Measurements from ENCODE around the gene EFEMP2.

EFEMP2 gene

GRCh38 chr11:65872586-65873317 lies at the start of gene EFEMP2:
Gene EFEMP2, minus strand, starts transcription at chr11:65872800. Its CDS starts 446 bp downstream, at chr11:65872354.
- no peak for DNase-seq

DNA sequence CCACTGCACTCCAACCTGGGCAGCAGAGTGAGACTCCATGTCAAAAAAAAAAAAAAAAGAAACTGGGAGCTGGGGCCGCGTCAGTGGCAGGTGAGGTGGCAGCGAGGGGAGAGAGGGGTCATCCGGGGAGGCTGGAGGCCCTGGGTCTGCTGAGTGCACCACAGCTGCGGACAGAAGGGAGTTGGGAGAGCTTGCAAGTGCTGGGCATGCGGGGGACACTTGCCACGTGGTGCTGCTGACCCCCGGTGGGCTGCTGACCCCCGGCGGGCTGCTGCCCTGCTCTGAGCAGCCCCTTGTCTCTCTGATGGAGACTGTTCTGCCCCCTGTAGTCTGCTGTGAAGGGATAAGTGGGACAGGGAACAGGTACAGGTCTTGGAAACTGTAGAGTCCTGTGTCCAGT lies 49.3 kb upstream of the EFEMP2 start:
- DNase-seq: no peak

DNA sequence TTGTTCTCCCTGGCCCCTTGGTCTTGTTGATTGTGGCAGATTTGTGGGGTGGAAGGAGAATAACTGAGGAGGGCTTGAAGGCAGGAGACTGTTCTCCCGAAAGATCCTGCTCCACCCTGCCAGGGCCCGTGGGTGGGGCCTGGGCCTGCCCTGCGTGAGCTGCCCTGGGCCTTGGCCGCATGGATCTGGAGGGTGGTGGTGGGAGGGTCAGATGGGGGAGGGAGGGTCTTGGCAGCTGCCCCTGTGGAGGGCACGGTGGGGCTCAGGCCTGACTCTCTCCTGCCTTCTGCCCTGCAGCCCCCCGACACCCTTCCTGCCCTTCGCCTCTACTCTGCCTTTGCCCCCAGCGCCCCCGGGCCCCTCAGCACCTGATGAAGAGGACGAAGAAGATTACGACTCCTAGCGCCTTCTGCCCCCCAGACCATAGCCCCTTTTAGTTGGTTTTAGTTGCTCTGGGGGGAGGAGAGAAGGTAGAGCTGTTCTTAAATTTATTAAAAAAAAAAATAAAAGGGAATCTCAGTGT lies 48.5 kb upstream of the EFEMP2 start:
- DNase-seq: no peak

DNA sequence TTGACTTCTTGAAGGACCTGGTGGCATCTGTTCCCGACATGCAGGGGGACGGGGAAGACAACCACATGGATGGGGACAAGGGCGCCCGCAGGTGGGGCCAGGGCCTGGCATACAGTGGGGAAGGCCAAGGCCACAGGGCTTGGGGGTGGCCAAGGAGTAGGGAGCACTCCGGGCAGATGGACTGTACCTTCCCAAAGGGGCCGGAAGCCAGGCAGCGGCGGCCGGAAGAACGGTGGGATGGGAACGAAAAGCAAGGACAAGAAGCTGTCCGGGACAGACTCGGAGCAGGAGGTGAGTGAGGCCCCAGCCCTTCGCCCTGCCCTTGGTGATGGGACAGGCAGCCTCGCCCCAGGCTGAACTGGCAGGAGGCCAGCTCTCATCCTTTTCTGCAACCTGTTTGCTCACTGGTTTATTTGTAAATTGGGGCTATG lies 47.8 kb upstream of the EFEMP2 start:
- DNase-seq: no peak

- peak; percentile 49 for DNase-seq
These were observed 47.2 kb upstream of the EFEMP2 start for GRCh38 chr11:65919573-65920371.

- DNase-seq: peak; percentile 99
These were observed 46.6 kb upstream of the EFEMP2 start, which contains the start of gene DRAP1 for GRCh38 chr11:65919141-65919572. Gene DRAP1, plus strand, starts transcription at chr11:65919426. Its CDS starts 76 bp downstream, at chr11:65919502.

DNA sequence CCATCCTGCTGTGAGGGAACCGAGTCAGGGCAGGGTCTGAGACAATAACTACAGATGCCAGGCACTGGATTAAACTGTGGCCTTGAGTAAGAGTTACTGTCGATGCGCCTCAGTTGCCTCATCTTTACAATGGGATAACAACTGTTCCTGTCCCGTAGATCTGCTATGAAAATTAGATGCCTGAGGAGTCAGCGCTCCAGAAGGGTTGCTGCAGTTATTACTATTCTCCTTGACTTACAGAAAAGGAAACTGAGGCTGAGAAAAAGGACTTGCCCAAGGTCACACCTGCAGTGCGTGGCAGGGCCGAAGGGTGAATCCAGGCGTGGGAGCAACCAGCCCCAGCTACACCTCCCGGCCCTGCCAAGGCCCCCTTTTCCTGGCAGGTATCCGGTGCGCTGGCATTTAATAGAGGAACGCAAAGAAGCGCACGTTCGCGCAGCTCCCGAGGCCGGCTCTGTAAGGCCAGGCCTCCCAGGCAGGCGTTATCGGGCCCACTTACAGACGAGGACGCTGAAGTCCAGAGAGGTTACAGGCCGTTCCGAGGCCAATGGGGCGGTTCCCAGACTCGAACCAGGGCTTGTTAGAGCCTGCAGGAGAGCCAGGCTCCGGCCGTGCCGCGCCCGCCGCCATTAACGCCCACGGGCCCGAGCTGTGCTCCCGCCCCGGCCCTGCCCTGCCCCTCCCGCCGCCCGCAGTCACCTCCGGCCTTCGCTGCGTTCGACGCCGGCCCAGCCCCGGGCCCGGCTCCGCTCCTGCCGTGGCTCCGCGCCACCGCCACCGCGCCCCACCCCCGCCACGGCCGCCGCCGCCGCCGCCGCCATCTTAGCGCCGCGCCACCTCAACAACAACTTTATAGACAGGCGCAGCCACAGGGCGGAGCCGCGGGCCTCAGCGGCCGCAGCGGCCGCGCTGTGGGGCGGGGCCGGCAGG lies 45.9 kb upstream of the EFEMP2 start, which contains the start of gene C11orf68:
TSS of gene C11orf68 (minus strand) at position 852 of the 930 bp plus-strand sequence. CDS start at position 821, 31 bp downstream.
- DNase-seq: no peak

GRCh38 chr11:65917434-65918210 lies 45.0 kb upstream of the EFEMP2 start:
- DNase-seq: no peak

- no peak for DNase-seq
These were observed 44.5 kb upstream of the EFEMP2 start for GRCh38 chr11:65917077-65917433.

GRCh38 chr11:65916391-65916790 lies 43.8 kb upstream of the EFEMP2 start:
- no peak for DNase-seq

DNA sequence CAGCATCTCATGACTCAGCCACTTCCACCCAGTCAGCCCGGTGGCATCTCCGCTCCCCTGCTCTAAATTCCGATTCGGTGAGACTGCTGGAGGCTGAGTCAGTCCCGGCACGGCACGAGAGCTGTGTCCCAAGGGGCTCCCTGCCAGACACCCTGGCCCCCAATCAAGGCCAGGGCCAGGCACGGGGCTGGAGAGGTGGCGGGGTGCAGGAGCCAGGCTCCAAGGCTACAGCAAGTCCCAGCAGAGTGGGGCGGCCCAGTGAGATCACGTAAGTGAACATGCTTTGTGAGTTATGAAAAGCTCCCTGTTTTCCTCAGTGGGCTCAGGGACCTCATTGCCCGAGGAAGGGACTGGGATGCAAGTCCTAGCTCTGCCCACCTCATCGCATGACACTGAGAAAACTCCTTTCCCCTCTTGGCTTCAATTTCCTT lies 43.2 kb upstream of the EFEMP2 start:
- no peak for DNase-seq

GRCh38 chr11:65915101-65915820 lies 42.7 kb upstream of the EFEMP2 start:
- no peak for DNase-seq

GRCh38 chr11:65912845-65913244 lies 40.2 kb upstream of the EFEMP2 start:
- no peak for DNase-seq

DNA sequence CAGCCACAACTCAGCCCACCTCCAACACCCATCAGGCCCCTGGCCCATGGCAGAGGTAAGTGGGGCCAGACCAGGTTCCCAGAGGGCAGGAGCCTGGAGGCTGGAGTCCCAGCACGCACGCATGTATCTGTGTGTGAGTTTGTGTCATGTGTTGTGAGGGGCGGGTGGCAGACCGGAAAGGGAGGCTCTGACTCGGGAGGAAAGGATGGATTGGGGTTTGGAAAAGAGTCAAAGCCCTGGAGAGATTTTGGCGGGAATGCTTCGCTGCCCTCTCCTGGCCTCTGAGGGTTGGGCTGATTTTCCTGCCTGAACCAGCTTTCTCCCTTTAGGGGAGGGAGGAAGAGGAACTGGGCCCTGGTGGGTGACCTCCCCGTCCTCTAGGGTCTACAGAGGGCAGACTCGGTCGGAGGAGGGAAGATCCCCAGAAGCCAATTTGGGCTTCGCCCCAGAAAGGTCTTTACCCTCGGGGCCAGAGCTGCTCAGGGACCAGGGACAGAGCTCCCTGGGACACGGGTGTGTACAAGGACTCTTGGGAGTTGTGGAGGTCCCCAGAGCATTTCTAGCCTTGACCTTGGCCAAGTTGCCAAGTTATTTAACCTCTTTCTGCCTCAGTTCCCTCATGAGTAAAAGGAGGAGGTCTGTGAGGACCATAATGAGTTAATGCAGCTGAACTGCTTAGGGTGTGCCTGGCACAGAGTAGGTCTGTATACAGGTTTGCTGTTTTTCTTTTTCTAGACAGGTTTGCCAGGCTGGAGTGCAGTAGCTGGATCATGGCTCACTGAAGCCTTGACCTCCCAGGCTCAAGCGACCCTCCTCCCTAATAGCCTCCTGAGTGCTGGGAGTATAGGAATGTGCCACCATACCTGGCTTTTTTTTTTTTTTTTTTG lies 39.3 kb upstream of the EFEMP2 start:
- DNase-seq: peak; percentile 45

DNA sequence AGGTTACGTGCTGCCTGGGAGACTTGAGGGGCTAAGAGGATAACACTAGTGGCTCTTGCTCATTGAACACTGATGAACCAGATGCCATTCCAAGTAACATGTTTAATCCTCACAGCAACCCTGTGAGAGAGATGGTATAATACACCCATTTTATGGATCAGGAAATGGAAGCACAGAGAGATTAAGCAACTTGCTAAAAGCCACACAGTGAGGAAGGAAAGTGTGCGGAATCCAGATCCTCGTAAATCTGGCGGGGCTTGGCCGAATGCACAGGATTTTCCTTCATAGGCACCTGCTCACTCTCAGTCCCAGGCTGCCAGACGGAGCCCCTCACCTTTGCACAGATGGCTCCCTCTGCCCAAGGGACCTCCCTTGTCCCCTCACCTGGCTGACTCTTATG lies 35.3 kb upstream of the EFEMP2 start:
- no peak for DNase-seq

DNA sequence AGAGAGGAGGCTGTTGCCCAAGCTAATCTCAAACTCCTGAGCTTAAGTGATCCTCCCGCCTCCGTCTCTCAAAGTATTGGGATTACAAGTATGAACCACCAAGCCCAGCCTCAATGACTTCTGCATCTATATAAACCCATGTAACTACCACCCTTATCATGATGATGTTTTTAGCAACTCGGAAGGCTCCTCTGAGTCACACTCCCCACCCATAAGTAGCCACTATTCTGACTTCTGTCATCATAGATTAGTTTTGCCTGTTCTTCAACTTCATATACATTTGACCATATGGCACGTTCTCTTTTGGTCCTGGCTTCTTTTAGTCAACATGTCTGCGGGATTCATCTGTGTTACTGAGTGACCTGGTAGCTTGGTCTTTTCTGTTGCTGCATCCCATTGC lies 34.0 kb upstream of the EFEMP2 start:
- DNase-seq: no peak

DNA sequence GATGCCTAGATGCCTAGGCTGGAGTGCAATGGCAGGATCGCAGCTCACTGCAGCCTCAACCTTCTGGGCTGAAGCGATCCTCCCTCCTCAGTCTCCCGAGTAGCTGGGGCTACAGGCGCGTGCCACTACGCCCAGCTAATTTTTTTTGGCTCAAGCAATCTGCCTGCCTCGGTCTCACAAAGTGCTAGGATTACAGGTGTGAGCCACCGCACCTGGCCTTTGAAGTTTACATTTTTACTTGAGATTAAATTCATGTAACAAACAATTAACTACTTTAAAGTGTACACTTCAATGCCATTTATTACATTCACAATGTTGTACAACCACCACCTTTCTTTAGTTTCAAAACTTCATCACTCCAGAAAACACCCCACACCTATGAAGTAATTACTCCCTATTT lies 31.1 kb upstream of the EFEMP2 start:
- no peak for DNase-seq

- DNase-seq: no peak
These were observed 30.5 kb upstream of the EFEMP2 start for GRCh38 chr11:65903068-65903481.

DNA sequence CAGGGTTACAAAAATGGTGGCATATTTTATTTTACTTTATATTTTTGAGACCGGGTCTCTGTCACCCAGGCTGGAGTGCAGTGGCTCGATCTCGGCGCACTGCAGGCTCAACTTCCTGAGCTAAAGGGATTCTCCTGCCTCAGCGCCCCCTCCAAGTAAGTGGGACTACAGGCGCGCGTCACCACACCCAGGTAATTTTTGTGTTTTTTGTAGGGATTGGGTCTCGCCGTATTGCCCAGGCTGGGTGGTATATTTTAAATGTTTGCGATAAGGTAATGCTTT lies 28.2 kb upstream of the EFEMP2 start:
- DNase-seq: no peak
